Nephron progenitor cell (in vitro differentiated cells): Measurements from ENCODE around the gene NEK6.

Source experiments
- DNase-seq: peaks from one replicate; pipeline ENCODE4 v3.0.0; 2021
- H3K27ac Mint-ChIP-seq: 2 replicates; pipeline ENCODE4 v1.8.0; 2021; ENCODE audit warnings: mild to moderate bottlenecking, moderate library complexity, mixed read lengths
- H3K27me3 Mint-ChIP-seq: 2 replicates; pipeline ENCODE4 v1.8.0; 2021; ENCODE audit warnings: mild to moderate bottlenecking, low read depth, mixed read lengths; ENCODE audit not compliant: poor library complexity
- H3K36me3 Mint-ChIP-seq: 2 replicates; pipeline ENCODE4 v1.8.0; 2021; ENCODE audit warnings: low read depth, mixed read lengths
- H3K4me1 Mint-ChIP-seq: 2 replicates; pipeline ENCODE4 v1.8.0; 2021; ENCODE audit warnings: mixed read lengths
- H3K4me3 Mint-ChIP-seq: 2 replicates; pipeline ENCODE4 v1.8.0; 2021; ENCODE audit warnings: mild to moderate bottlenecking, moderate library complexity, mixed read lengths
- H3K9me3 Mint-ChIP-seq: 2 replicates; pipeline ENCODE4 v1.8.0; 2021; ENCODE audit warnings: mild to moderate bottlenecking, moderate library complexity, mixed read lengths
- TF ChIP-seq, protein P1 (sequence below): fragments of 200-600 bp; sonication (generic); IDR thresholded peaks from 2 replicates; pipeline ENCODE4 v1.5.0; 2021; ENCODE audit warnings: antibody characterized with exemption

NEK6 gene

DNA sequence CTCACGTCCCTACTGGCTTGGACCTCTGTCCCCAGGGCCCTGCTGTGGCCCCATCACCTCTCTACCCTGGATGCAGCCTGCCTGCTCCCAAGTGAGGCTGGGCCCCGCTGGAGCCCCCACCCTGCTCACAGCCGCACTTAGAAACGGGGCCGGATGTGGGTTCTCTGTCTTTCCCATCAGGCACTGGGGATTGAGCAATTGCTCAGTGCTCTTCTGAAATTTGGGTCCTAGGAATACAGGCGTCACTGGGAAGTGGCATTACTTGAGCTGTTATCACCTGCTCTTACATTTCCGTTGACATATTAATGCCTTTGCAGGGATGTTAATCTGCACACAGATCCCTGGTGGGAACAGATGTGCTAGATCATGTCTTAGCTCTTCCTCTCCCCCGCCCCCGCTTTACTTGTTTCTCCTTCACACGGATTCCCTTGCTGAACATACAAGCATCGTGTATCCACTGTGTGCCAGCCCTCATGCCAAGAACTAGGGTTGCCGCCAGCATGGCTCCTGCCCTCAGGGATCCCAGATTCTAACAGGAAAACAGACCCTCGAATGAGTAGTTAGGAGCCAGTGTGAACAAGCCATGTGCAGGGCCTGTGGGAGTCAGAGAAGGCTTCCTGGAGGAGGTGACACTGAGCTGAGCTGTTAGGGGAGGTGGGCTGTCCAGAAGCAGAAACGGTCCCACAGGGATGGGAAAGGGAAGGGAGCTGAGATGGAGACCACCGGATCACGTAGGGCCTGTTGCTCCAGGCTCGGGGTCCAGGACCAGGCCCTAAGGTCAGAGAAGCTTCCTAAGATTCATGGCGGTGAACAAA, 65.1 kb downstream of the NEK6 start:
- Mint-ChIP-seq H3K4me1 (no peaks in the 10 kb centered on the region), H3K27ac (no peak overlapping the region), H3K9me3 (peaks cover 8% of the 10 kb centered on the region), H3K27me3 (no peaks in the 10 kb centered on the region), H3K4me3 (no peak overlapping the region), H3K36me3 (peaks cover 25% of the 10 kb centered on the region)
- no peak for DNase-seq
- TF ChIP-seq, protein P1, sequence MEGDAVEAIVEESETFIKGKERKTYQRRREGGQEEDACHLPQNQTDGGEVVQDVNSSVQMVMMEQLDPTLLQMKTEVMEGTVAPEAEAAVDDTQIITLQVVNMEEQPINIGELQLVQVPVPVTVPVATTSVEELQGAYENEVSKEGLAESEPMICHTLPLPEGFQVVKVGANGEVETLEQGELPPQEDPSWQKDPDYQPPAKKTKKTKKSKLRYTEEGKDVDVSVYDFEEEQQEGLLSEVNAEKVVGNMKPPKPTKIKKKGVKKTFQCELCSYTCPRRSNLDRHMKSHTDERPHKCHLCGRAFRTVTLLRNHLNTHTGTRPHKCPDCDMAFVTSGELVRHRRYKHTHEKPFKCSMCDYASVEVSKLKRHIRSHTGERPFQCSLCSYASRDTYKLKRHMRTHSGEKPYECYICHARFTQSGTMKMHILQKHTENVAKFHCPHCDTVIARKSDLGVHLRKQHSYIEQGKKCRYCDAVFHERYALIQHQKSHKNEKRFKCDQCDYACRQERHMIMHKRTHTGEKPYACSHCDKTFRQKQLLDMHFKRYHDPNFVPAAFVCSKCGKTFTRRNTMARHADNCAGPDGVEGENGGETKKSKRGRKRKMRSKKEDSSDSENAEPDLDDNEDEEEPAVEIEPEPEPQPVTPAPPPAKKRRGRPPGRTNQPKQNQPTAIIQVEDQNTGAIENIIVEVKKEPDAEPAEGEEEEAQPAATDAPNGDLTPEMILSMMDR, result no peak

DNA sequence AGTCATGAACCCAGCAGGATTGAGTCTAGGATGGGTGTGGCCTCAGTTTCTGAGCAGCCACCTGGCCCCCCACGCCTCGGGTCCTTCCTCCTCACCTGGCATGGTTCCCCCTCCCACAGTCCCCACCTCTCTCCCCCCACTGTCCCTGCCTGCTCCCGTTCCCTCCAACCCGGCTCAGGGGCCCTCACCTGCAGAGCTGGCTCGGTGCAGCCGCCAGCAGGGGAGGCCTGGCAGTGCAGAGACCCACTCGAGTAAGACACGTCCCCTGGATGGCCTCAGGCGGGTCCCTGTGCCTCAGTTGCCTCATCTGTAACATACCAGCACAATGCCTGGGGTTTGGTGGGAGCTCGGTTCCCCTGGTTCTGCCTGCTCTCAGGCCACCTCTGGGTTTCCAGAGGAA, 66.2 kb downstream of the NEK6 start:
- no peak for DNase-seq
- Mint-ChIP-seq H3K27me3 (no peaks in the 10 kb centered on the region), H3K36me3 (peaks cover 17% of the 10 kb centered on the region), H3K4me3 (no peak overlapping the region), H3K9me3 (peaks cover 8% of the 10 kb centered on the region), H3K4me1 (no peaks in the 10 kb centered on the region), H3K27ac (no peak overlapping the region)
- TF ChIP-seq, protein P1, result no peak

DNA sequence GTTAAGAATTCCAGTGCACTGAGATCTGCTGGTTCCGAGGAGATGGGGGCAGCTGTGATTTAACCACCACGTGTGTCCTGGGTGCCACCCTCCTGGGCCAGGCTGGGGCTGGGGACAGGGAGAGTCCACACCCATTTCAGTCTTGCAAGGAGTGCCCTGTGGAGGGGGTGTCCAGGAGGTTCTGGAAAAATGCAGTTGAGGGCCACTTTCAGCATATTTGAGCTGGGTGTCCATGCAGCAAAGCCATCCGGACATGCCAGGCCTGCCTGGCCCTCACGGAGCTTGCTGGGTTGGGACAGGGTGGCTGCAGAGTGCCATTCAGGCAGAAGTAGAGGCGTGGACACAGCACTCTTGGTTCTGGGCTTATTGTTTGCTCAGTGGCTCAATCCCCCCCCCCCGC, 68.1 kb downstream of the NEK6 start:
- Mint-ChIP-seq H3K4me3 (no peak overlapping the region), H3K27me3 (no peaks in the 10 kb centered on the region), H3K27ac (no peak overlapping the region), H3K4me1 (no peaks in the 10 kb centered on the region), H3K36me3 (no peaks in the 10 kb centered on the region), H3K9me3 (no peaks in the 10 kb centered on the region)
- TF ChIP-seq, protein P1, result no peak
- DNase-seq, result no peak

DNA sequence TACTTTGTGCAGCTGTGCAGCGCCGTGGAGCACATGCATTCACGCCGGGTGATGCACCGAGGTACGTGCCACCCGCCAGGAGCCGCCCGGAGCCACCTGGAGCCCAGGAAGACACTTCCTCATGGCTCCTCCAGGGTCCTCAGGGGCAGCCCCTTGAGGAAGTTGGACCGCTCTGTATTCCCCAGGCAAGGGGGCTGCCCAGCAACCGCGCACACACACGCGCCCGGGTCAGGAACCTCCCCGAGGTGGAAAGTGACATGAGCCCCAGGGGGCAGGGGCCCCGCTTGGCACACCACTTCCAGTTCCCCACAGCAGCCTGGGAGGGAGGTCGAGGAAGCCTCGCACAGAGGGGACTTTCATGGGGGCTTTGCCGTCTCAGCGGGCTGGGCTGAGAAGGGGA, 68.6 kb downstream of the NEK6 start:
- TF ChIP-seq, protein P1, result no peak
- Mint-ChIP-seq H3K4me3 (no peak overlapping the region), H3K27ac (no peak overlapping the region), H3K27me3 (no peaks in the 10 kb centered on the region), H3K36me3 (no peaks in the 10 kb centered on the region), H3K4me1 (no peaks in the 10 kb centered on the region), H3K9me3 (no peaks in the 10 kb centered on the region)
- DNase-seq, result no peak

DNA sequence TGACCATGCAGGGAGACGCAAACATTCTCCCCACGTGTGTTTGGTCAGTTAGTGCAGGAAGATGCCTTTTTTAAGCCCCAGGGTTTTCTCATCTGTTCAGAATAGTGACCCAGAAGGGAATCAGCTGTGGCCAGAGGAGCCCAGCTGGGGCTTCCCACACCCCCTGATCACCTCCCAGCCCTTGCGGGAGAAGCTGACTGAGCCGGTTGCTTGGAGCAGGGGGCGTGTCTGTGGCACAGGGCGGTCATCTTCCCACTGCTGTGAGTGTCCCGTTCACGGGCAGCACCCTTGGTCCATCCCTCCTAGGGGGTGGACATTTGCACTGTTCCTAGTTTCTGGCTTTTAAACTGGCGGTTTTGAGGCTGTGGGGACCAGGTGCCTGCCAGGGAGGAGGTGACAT, 69.7 kb downstream of the NEK6 start:
- no peak overlapping the region for H3K4me3 Mint-ChIP-seq
- H3K36me3 Mint-ChIP-seq, result no peaks in the 10 kb centered on the region
- no peaks in the 10 kb centered on the region for H3K27me3 Mint-ChIP-seq
- no peaks in the 10 kb centered on the region for H3K9me3 Mint-ChIP-seq
- DNase-seq, result no peak
- peaks cover 1% of the 10 kb centered on the region for H3K4me1 Mint-ChIP-seq
- no peak overlapping the region for H3K27ac Mint-ChIP-seq
- TF ChIP-seq, protein P1, result no peak

DNA sequence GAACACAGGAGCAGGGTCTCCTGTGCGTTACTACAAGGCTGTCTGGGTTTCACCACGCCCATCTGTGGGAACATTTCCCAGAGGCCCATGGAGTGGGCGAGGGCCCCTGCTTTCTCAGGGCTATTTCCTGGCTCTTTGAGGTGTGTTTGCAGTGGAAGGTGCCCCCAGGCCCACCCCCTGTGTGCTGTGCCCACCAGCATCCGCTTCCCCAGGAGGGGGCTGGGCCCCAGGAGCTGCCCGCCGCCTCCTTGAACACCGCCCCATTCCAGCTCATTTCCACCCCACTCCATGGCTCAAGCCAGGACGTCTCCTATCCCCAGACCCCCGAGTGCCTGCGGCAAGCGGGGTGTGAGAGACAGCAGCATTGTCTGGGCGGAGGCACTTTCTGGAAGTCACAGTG, 70.5 kb downstream of the NEK6 start:
- DNase-seq, result no peak
- TF ChIP-seq, protein P1, result no peak
- no peak overlapping the region for H3K27ac Mint-ChIP-seq
- H3K9me3 Mint-ChIP-seq, result no peaks in the 10 kb centered on the region
- no peaks in the 10 kb centered on the region for H3K36me3 Mint-ChIP-seq
- no peaks in the 10 kb centered on the region for H3K27me3 Mint-ChIP-seq
- peaks cover 8% of the 10 kb centered on the region for H3K4me1 Mint-ChIP-seq
- no peak overlapping the region for H3K4me3 Mint-ChIP-seq
